Activated CD8-positive, alpha-beta memory T cell treated with anti-CD3 and anti-CD28 coated beads, Interleukin-2, amount 10 ng/mL, durations not matched to agents 7 days and 5 days (primary cell): ENCODE data around the gene C1QTNF9B. TPM values are rescaled to one million over a fixed set of nuclear protein-coding genes. Genes with fewer than 3 reads are reported as not detected.
"Not testable (repeated sequence)": the region's sequence is repeated elsewhere in the genome, so short reads cannot be mapped to it uniquely, and the experiment has no call there.

Source experiments
- ATAC-seq: fragments of 150-1000 bp; cut with Tn5 transposase; one replicate; pipeline ENCODE4 v1.10.0; 2021; ENCODE audit warnings: moderate library complexity
- CTCF ChIA-PET: fragments of 350-600 bp; sonication (Branson Sonifier 250); formaldehyde crosslinking; loops from one replicate; lab custom pipeline; 2021; ENCODE audit warnings: antibody characterized with exemption; lab: Charles Lee
- DNase-seq: peaks from one replicate; pipeline ENCODE4 v3.0.0-alpha.2; 2020
- H3K27ac Mint-ChIP-seq: one replicate; pipeline ENCODE4 v1.8.0; 2021; ENCODE audit warnings: mild to moderate bottlenecking, mixed read lengths
- H3K27me3 Mint-ChIP-seq: one replicate; pipeline ENCODE4 v1.8.0; 2021; ENCODE audit warnings: mixed read lengths
- H3K36me3 Mint-ChIP-seq: one replicate; pipeline ENCODE4 v1.8.0; 2021; ENCODE audit warnings: mild to moderate bottlenecking, mixed read lengths
- H3K4me1 Mint-ChIP-seq: one replicate; pipeline ENCODE4 v1.8.0; 2021; ENCODE audit warnings: mixed read lengths
- H3K4me3 Mint-ChIP-seq: one replicate; pipeline ENCODE4 v1.8.0; 2021; ENCODE audit warnings: mild to moderate bottlenecking, moderate library complexity, mixed read lengths
- H3K9me3 Mint-ChIP-seq: one replicate; pipeline ENCODE4 v1.8.0; 2022; ENCODE audit warnings: low read depth, mixed read lengths
- total RNA-seq, 2 experiments: library from RNA; stranded (reverse); gene quantifications; one replicate each; pipeline ENCODE4 v1.2.3, GENCODE V29; 2021

C1QTNF9B gene
- total RNA-seq, 2 experiments from 2014 or later, result not detected

GRCh38 chr13:23915308-23915707 lies 18.0 kb upstream of the C1QTNF9B start:
- Mint-ChIP-seq H3K4me3 (no peak overlapping the region), H3K27me3 (peaks cover 80% of the 10 kb centered on the region), H3K9me3 (no peaks in the 10 kb centered on the region), H3K4me1 (peaks cover 7% of the 10 kb centered on the region), H3K36me3 (no peaks in the 10 kb centered on the region), H3K27ac (no peak overlapping the region)
- ATAC-seq (no peak), DNase-seq (no peak)
- CTCF ChIA-PET, result no interaction called here

GRCh38 chr13:23912469-23912868 lies 15.2 kb upstream of the C1QTNF9B start:
- ATAC-seq (no peak), DNase-seq (no peak)
- CTCF ChIA-PET, result no interaction called here
- H3K36me3 Mint-ChIP-seq, result no peaks in the 10 kb centered on the region
- H3K27me3 Mint-ChIP-seq, result peaks cover 63% of the 10 kb centered on the region
- peaks cover 7% of the 10 kb centered on the region for H3K4me1 Mint-ChIP-seq
- H3K9me3 Mint-ChIP-seq, result no peaks in the 10 kb centered on the region
- H3K27ac Mint-ChIP-seq, result no peak overlapping the region
- H3K4me3 Mint-ChIP-seq, result no peak overlapping the region

- Mint-ChIP-seq H3K36me3 (no peaks in the 10 kb centered on the region), H3K27ac (no peak overlapping the region), H3K27me3 (peaks cover 44% of the 10 kb centered on the region), H3K4me1 (peaks cover 8% of the 10 kb centered on the region), H3K4me3 (no peak overlapping the region), H3K9me3 (no peaks in the 10 kb centered on the region)
- CTCF ChIA-PET, result no interaction called here
- no peak for DNase-seq
- ATAC-seq, result no peak
Measured at GRCh38 chr13:23909606-23910005, 12.3 kb upstream of the C1QTNF9B start.

- Mint-ChIP-seq H3K9me3 (no peaks in the 10 kb centered on the region), H3K27ac (no peak overlapping the region), H3K27me3 (peaks cover 53% of the 10 kb centered on the region), H3K4me3 (no peak overlapping the region), H3K4me1 (peaks cover 5% of the 10 kb centered on the region), H3K36me3 (no peaks in the 10 kb centered on the region)
- ATAC-seq (no peak), DNase-seq (no peak)
- CTCF ChIA-PET, result no interaction called here
Measured at GRCh38 chr13:23905766-23906165, 8.5 kb upstream of the C1QTNF9B start.

- Mint-ChIP-seq H3K4me1 (peaks cover 15% of the 10 kb centered on the region), H3K36me3 (no peaks in the 10 kb centered on the region), H3K27me3 (peaks cover 47% of the 10 kb centered on the region), H3K9me3 (no peaks in the 10 kb centered on the region), H3K27ac (no peak overlapping the region), H3K4me3 (no peak overlapping the region)
- ATAC-seq (no peak), DNase-seq (no peak)
- CTCF ChIA-PET, result interaction anchor here (1.1 to 1.5 kb wide), 2 partner anchors 13 to 325 kb away, joined by 3 read pairs; no protein-coding TSS in a partner anchor
Measured at GRCh38 chr13:23903906-23904280, 6.6 kb upstream of the C1QTNF9B start.

GRCh38 chr13:23902975-23903905 lies 5.9 kb upstream of the C1QTNF9B start:
- no peaks in the 10 kb centered on the region for H3K36me3 Mint-ChIP-seq
- DNase-seq, result no peak

GRCh38 chr13:23901365-23901764 lies 4.1 kb upstream of the C1QTNF9B start:
- no peaks in the 10 kb centered on the region for H3K9me3 Mint-ChIP-seq
- peaks cover 15% of the 10 kb centered on the region for H3K4me1 Mint-ChIP-seq
- CTCF ChIA-PET, result interaction anchor here (0.7 kb wide), 1 partner anchor 22 kb away, joined by 3 read pairs; no protein-coding TSS in a partner anchor
- no peak for DNase-seq
- H3K36me3 Mint-ChIP-seq, result no peaks in the 10 kb centered on the region
- H3K27ac Mint-ChIP-seq, result no peak overlapping the region
- H3K27me3 Mint-ChIP-seq, result peaks cover 45% of the 10 kb centered on the region
- peak; percentile 43 for ATAC-seq
- no peak overlapping the region for H3K4me3 Mint-ChIP-seq

More at GRCh38 chr13:23902975-23903905, 5.9 kb upstream of the C1QTNF9B start:
- peaks cover 15% of the 10 kb centered on the region for H3K4me1 Mint-ChIP-seq
- H3K27ac Mint-ChIP-seq, result no peak overlapping the region
- H3K27me3 Mint-ChIP-seq, result peaks cover 47% of the 10 kb centered on the region
- no peak overlapping the region for H3K4me3 Mint-ChIP-seq
- ATAC-seq, result no peak
- no peaks in the 10 kb centered on the region for H3K9me3 Mint-ChIP-seq
- CTCF ChIA-PET, result interaction anchor here (0.9 to 1.5 kb wide), 4 partner anchors 13 to 325 kb away, joined by 3 read pairs; no protein-coding TSS in a partner anchor

- ATAC-seq (peak; percentile 66), DNase-seq (peak; percentile 55)
- CTCF ChIA-PET, result interaction anchor here (1.5 to 2.7 kb wide), 4 partner anchors 10 to 432 kb away, joined by 3 to 14 read pairs (median 6); partner anchors contain the start of gene MIPEP
- H3K9me3 Mint-ChIP-seq, result no peaks in the 10 kb centered on the region
- H3K27ac Mint-ChIP-seq, result no peak overlapping the region
- no peak overlapping the region for H3K4me3 Mint-ChIP-seq
- H3K4me1 Mint-ChIP-seq, result peaks cover 14% of the 10 kb centered on the region
- H3K36me3 Mint-ChIP-seq, result no peaks in the 10 kb centered on the region
- peaks cover 38% of the 10 kb centered on the region for H3K27me3 Mint-ChIP-seq
Measured at GRCh38 chr13:23899555-23899954, 2.3 kb upstream of the C1QTNF9B start.

- ATAC-seq (no peak), DNase-seq (no peak)
- Mint-ChIP-seq H3K4me3 (no peak overlapping the region), H3K27me3 (peaks cover 28% of the 10 kb centered on the region), H3K4me1 (peaks cover 13% of the 10 kb centered on the region), H3K27ac (no peak overlapping the region), H3K36me3 (no peaks in the 10 kb centered on the region), H3K9me3 (no peaks in the 10 kb centered on the region)
- CTCF ChIA-PET, result interaction anchor here (1.4 to 2.7 kb wide), 2 partner anchors 431 kb away, joined by 3 to 14 read pairs; no protein-coding TSS in a partner anchor
Measured at GRCh38 chr13:23898101-23898500, 799 bp upstream of the C1QTNF9B start.

- H3K27ac Mint-ChIP-seq, H3K27me3 Mint-ChIP-seq, H3K4me3 Mint-ChIP-seq, CTCF ChIA-PET, H3K36me3 Mint-ChIP-seq, H3K9me3 Mint-ChIP-seq, ATAC-seq, DNase-seq: not testable (repeated sequence)
- H3K4me1 Mint-ChIP-seq, result peaks cover 12% of the 10 kb centered on the region
Measured at GRCh38 chr13:23894746-23895145, 2.6 kb downstream of the C1QTNF9B start.

- H3K27me3 Mint-ChIP-seq, H3K36me3 Mint-ChIP-seq, ATAC-seq, H3K9me3 Mint-ChIP-seq, DNase-seq, H3K27ac Mint-ChIP-seq, H3K4me3 Mint-ChIP-seq, CTCF ChIA-PET: not testable (repeated sequence)
- peaks cover 10% of the 10 kb centered on the region for H3K4me1 Mint-ChIP-seq
Measured at GRCh38 chr13:23893791-23894190, 3.5 kb downstream of the C1QTNF9B start.

GRCh38 chr13:23889615-23890607 lies 7.4 kb downstream of the C1QTNF9B start:
- Mint-ChIP-seq H3K4me1 (peaks cover 23% of the 10 kb centered on the region), H3K4me3 (peak overlapping the region; percentile 82), H3K27me3 (no peaks in the 10 kb centered on the region), H3K9me3 (no peaks in the 10 kb centered on the region), H3K27ac (peak overlapping the region; percentile 78), H3K36me3 (peaks cover 2% of the 10 kb centered on the region)
- CTCF ChIA-PET, result interaction anchor here (0.9 to 1.6 kb wide), 9 partner anchors 10 to 345 kb away, joined by 3 to 7 read pairs (median 3); no protein-coding TSS in a partner anchor
- no peak for ATAC-seq
- no peak for DNase-seq
